Skeletal muscle tissue (tissue), 4 donors: ENCODE data around the gene POU3F2. TPM values are rescaled to one million over a fixed set of nuclear protein-coding genes. Genes with fewer than 3 reads are reported as not detected.
A peak's percentile ranks its signal among the peaks of the same experiment; 100 is the strongest.

Experiments used
- H3K27ac ChIP-seq: one replicate; pipeline ENCODE4 v1.7.0; 2013; ENCODE audit warnings: mild to moderate bottlenecking, low read depth, low read length, inconsistent platforms
- H3K27me3 ChIP-seq, 3 donors: one replicate each; pipeline ENCODE4 v1.7.0; 2013; ENCODE audit warnings: low read length in 3 of 3; ENCODE audit not compliant: control insufficient read depth in 3 of 3, insufficient read depth in 3 of 3
- H3K36me3 ChIP-seq, 3 donors: one replicate each; pipeline ENCODE4 v1.7.0; 2013; ENCODE audit warnings: low read length in 3 of 3; ENCODE audit not compliant: control insufficient read depth in 3 of 3, insufficient read depth in 3 of 3
- H3K4me1 ChIP-seq, 3 donors: one replicate each; pipeline ENCODE4 v1.7.0; 2013; ENCODE audit warnings: low read length in 3 of 3, mild to moderate bottlenecking in 3 of 3; ENCODE audit not compliant: control insufficient read depth in 3 of 3, insufficient read depth in 3 of 3
- H3K4me3 ChIP-seq, 3 donors: one replicate each; pipeline ENCODE4 v1.7.0; 2013; ENCODE audit warnings: low read length in 3 of 3
- H3K9ac ChIP-seq, 3 donors: one replicate each; pipeline ENCODE4 v1.7.0; 2013; ENCODE audit warnings: low read length in 3 of 3, mild to moderate bottlenecking in 3 of 3, moderate library complexity in 2 of 3, low read depth in 1 of 3
- H3K9me3 ChIP-seq, 3 donors: one replicate each; pipeline ENCODE4 v1.7.0; 2013; ENCODE audit warnings: low read length in 3 of 3; ENCODE audit not compliant: control insufficient read depth in 3 of 3
- total RNA-seq: library from RNA; depleted of rRNA; stranded (reverse); fragments of >200 nt; gene quantifications from one replicate; pipeline ENCODE4 v1.2.3, GENCODE V29; 2014
- donor health status: Osteomylitis.

POU3F2 gene
- total RNA-seq, 1 donor from 2014 or later: 0.52 TPM

- Histone ChIP-seq H3K4me3 (no peak overlapping the region), H3K27ac (no peak overlapping the region), H3K27me3 (peaks cover 48 to 70% (median 49%) of the 10 kb centered on the region in 3 donors), H3K9ac (no peak overlapping the region), H3K36me3 (no peaks in the 10 kb centered on the region), H3K9me3 (peaks cover 0 to 7% (median 0%) of the 10 kb centered on the region in 3 donors), H3K4me1 (peaks cover 0 to 14% (median 12%) of the 10 kb centered on the region in 3 donors)
Measured at GRCh38 chr6:98821756-98822405, 12.5 kb upstream of the POU3F2 start.

- H3K4me1 ChIP-seq: peaks cover 0 to 16% (median 14%) of the 10 kb centered on the region in 3 donors
- no peak overlapping the region for H3K27ac ChIP-seq
- no peak overlapping the region for H3K9ac ChIP-seq
- peak overlapping the region in 1 of 3 donors; percentile 38 for H3K4me3 ChIP-seq
- H3K36me3 ChIP-seq: no peaks in the 10 kb centered on the region
- peaks cover 0 to 4% (median 0%) of the 10 kb centered on the region in 3 donors for H3K9me3 ChIP-seq
- peaks cover 62 to 83% (median 62%) of the 10 kb centered on the region in 3 donors for H3K27me3 ChIP-seq
Measured at GRCh38 chr6:98823428-98824161, 10.8 kb upstream of the POU3F2 start.

GRCh38 chr6:98824162-98824901, 10.0 kb upstream of the POU3F2 start:
- peak overlapping the region in 1 of 3 donors; percentile 38 for H3K4me3 ChIP-seq

GRCh38 chr6:98824902-98825599, 9.3 kb upstream of the POU3F2 start:
- peaks cover 0 to 16% (median 14%) of the 10 kb centered on the region in 3 donors for H3K4me1 ChIP-seq
- H3K27ac ChIP-seq: no peak overlapping the region
- H3K9ac ChIP-seq: no peak overlapping the region
- H3K9me3 ChIP-seq: peaks cover 0 to 4% (median 0%) of the 10 kb centered on the region in 3 donors
- H3K36me3 ChIP-seq: no peaks in the 10 kb centered on the region
- no peak overlapping the region for H3K4me3 ChIP-seq
- H3K27me3 ChIP-seq: peaks cover 72 to 84% (median 73%) of the 10 kb centered on the region in 3 donors

More at GRCh38 chr6:98824162-98824901, 10.0 kb upstream of the POU3F2 start:
- Histone ChIP-seq H3K9ac (no peak overlapping the region), H3K27ac (no peak overlapping the region), H3K4me1 (peaks cover 0 to 16% (median 14%) of the 10 kb centered on the region in 3 donors), H3K9me3 (peaks cover 0 to 4% (median 0%) of the 10 kb centered on the region in 3 donors), H3K36me3 (no peaks in the 10 kb centered on the region), H3K27me3 (peaks cover 65 to 84% (median 68%) of the 10 kb centered on the region in 3 donors)

GRCh38 chr6:98825600-98826230, 8.7 kb upstream of the POU3F2 start:
- Histone ChIP-seq H3K9me3 (peaks cover 0 to 4% (median 0%) of the 10 kb centered on the region in 3 donors), H3K4me1 (peaks cover 0 to 16% (median 15%) of the 10 kb centered on the region in 3 donors), H3K27ac (no peak overlapping the region), H3K4me3 (no peak overlapping the region), H3K27me3 (peaks cover 78 to 87% (median 80%) of the 10 kb centered on the region in 3 donors), H3K36me3 (no peaks in the 10 kb centered on the region), H3K9ac (no peak overlapping the region)

GRCh38 chr6:98827295-98828159, 6.8 kb upstream of the POU3F2 start:
- Histone ChIP-seq H3K9ac (no peak overlapping the region), H3K9me3 (no peaks in the 10 kb centered on the region), H3K4me1 (peaks cover 12 to 32% (median 30%) of the 10 kb centered on the region in 3 donors), H3K4me3 (no peak overlapping the region), H3K36me3 (no peaks in the 10 kb centered on the region), H3K27ac (no peak overlapping the region), H3K27me3 (peaks cover 88 to 91% (median 90%) of the 10 kb centered on the region in 3 donors)

GRCh38 chr6:98828211-98828788, 6.1 kb upstream of the POU3F2 start:
- Histone ChIP-seq H3K4me3 (no peak overlapping the region), H3K9me3 (no peaks in the 10 kb centered on the region), H3K4me1 (peaks cover 20 to 39% (median 38%) of the 10 kb centered on the region in 3 donors), H3K27ac (no peak overlapping the region), H3K27me3 (peaks cover 93 to 97% (median 95%) of the 10 kb centered on the region in 3 donors), H3K36me3 (no peaks in the 10 kb centered on the region), H3K9ac (no peak overlapping the region)

GRCh38 chr6:98828941-98829411, 5.4 kb upstream of the POU3F2 start:
- peaks cover 26 to 44% (median 43%) of the 10 kb centered on the region in 3 donors for H3K4me1 ChIP-seq
- no peaks in the 10 kb centered on the region for H3K36me3 ChIP-seq
- H3K9ac ChIP-seq: no peak overlapping the region
- no peak overlapping the region for H3K27ac ChIP-seq
- no peaks in the 10 kb centered on the region for H3K9me3 ChIP-seq
- no peak overlapping the region for H3K4me3 ChIP-seq
- peaks cover 93 to 97% (median 96%) of the 10 kb centered on the region in 3 donors for H3K27me3 ChIP-seq
